Activated T-cell treated with anti-CD3 and anti-CD28 coated beads, Interleukin-2, amount 50 U/mL, for 1 hour (primary cell): ENCODE measurements around the gene KCTD10.

Source experiments
- DNase-seq: peaks from one replicate; pipeline ENCODE4 v3.0.0-alpha.2; 2020

Gene KCTD10

GRCh38 chr12:109467978-109468676, 9.0 kb downstream of the KCTD10 start:
- DNase-seq, result no peak

GRCh38 chr12:109466821-109467220, 10.3 kb downstream of the KCTD10 start:
- DNase-seq, result no peak

- DNase-seq, result no peak
These were observed 10.8 kb downstream of the KCTD10 start for GRCh38 chr12:109466305-109466704.

GRCh38 chr12:109464642-109465351, 12.3 kb downstream of the KCTD10 start:
- no peak for DNase-seq

- DNase-seq, result no peak
These were observed 13.3 kb downstream of the KCTD10 start for GRCh38 chr12:109463756-109464155.

- DNase-seq, result no peak
These were observed 14.0 kb downstream of the KCTD10 start for GRCh38 chr12:109462868-109463692.

- no peak for DNase-seq
These were observed 15.0 kb downstream of the KCTD10 start for GRCh38 chr12:109461846-109462756.

GRCh38 chr12:109461049-109461845, 15.9 kb downstream of the KCTD10 start:
- DNase-seq, result no peak

- no peak for DNase-seq
These were observed 16.6 kb downstream of the KCTD10 start for GRCh38 chr12:109460538-109460937.

- DNase-seq, result no peak
These were observed 17.9 kb downstream of the KCTD10 start for GRCh38 chr12:109459247-109459646.

- DNase-seq, result no peak
These were observed 18.3 kb downstream of the KCTD10 start for GRCh38 chr12:109458771-109459208.

GRCh38 chr12:109458086-109458485, 19.0 kb downstream of the KCTD10 start:
- no peak for DNase-seq

GRCh38 chr12:109455706-109456105, 21.4 kb downstream of the KCTD10 start:
- DNase-seq, result no peak

GRCh38 chr12:109452489-109452888, 24.6 kb downstream of the KCTD10 start:
- DNase-seq, result no peak

GRCh38 chr12:109451400-109451799, 25.7 kb downstream of the KCTD10 start:
- no peak for DNase-seq

GRCh38 chr12:109450980-109451379, 26.1 kb downstream of the KCTD10 start:
- no peak for DNase-seq

- no peak for DNase-seq
These were observed 27.1 kb downstream of the KCTD10 start for GRCh38 chr12:109449845-109450532.

GRCh38 chr12:109448707-109449390, 28.3 kb downstream of the KCTD10 start:
- no peak for DNase-seq

GRCh38 chr12:109448272-109448671, 28.8 kb downstream of the KCTD10 start:
- no peak for DNase-seq

GRCh38 chr12:109447482-109447881, 29.6 kb downstream of the KCTD10 start:
- no peak for DNase-seq
